PFSK-1 (cell line): ENCODE results near the gene KLHL3.

Experiments
- REST ChIP-seq, 2 experiments: IDR thresholded peaks; 2 replicates each; pipeline versions ENCODE4 v1.6.1 to v1.8.0; 2011 to 2012; ENCODE audit warnings: low read depth in 2 of 2, low read length in 2 of 2, control low read depth in 1 of 2, inconsistent platforms in 1 of 2, mild to moderate bottlenecking in 1 of 2, moderate library complexity in 1 of 2; ENCODE audit not compliant: insufficient read depth in 1 of 2
- TAF1 ChIP-seq: IDR thresholded peaks from 2 replicates; pipeline ENCODE4 v1.6.1; 2012; ENCODE audit warnings: low read length, control low read depth, borderline replicate concordance; ENCODE audit not compliant: insufficient read depth

- TF ChIP-seq TAF1 (no peak), REST (IDR thresholded peaks at IDR 0.05; ENCODE audit: insufficient read depth in 1 of 2, low read depth in 2 of 2, low read length in 2 of 2) (no peak)
Observed at GRCh38 chr5:137672881-137673280, 63.0 kb downstream of the KLHL3 start.
